ENCODE results near the gene APCDD1L. TPM values are rescaled to one million over a fixed set of nuclear protein-coding genes. Genes with fewer than 3 reads are reported as not detected.

APCDD1L gene
- polyA plus RNA-seq, 1 donor from 2014 or later, result not detected

DNA sequence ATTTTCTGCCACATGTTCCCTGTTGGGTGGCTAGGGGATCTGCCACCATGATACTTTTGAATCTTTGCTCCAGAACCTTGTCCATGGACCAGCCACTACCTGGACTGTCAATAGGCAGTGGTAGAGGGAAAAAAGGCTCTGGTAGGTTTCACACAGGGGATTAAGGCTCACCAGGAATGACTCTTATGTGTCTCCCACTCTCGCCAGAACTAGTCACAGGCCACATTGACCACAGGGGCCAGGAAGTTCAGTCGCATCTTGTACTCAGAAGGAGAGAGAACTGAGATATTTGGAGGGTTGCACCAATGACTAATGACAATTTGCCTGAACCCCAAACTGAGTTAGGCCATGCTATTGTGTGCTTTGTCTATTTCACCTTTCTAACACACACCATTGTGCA lies 23.6 kb upstream of the APCDD1L start:
- Histone ChIP-seq H3K79me2 (replicated peaks; ENCODE audit: insufficient read depth, low read length) (no peaks in the 10 kb centered on the region), H2AFZ (ENCODE audit: low read depth, low read length) (no peak overlapping the region), H3K9ac (ENCODE audit: low read length) (no peak overlapping the region), H4K20me1 (ENCODE audit: insufficient read depth) (no peaks in the 10 kb centered on the region), H3K9me2 (ENCODE audit: insufficient read depth, low read length) (no peaks in the 10 kb centered on the region), H3K27me3 (ENCODE audit: insufficient read depth, low read depth, low read length) (no peaks in the 10 kb centered on the region), H3F3A (ENCODE audit: insufficient read depth, low read length, poor library complexity, severe bottlenecking) (no peaks in the 10 kb centered on the region), H3K9me3 (ENCODE audit: low read length) (peaks cover 4% of the 10 kb centered on the region), H3K4me3 (ENCODE audit: low read length) (no peak overlapping the region), H3K4me2 (ENCODE audit: low read length) (no peak overlapping the region), H3K27ac (ENCODE audit: low read length) (no peak overlapping the region), H3K36me3 (ENCODE audit: insufficient read depth, low read length) (no peaks in the 10 kb centered on the region)
- TF ChIP-seq TAF1 (IDR thresholded peaks at IDR 0.05; ENCODE audit: low read depth) (no peak), SMC3 (conservative IDR thresholded peaks at IDR 0.05; ENCODE audit: poor library complexity) (no peak), EZH2 (IDR thresholded peaks at IDR 0.05; ENCODE audit: borderline replicate concordance, insufficient read depth, low read length, poor library complexity, severe bottlenecking) (no peak), RAD21 (conservative IDR thresholded peaks at IDR 0.05) (no peak), MXI1 (conservative IDR thresholded peaks at IDR 0.05; ENCODE audit: poor library complexity, severe bottlenecking) (no peak), POLR2AphosphoS5 (IDR thresholded peaks at IDR 0.05) (no peak), EP300 (conservative IDR thresholded peaks at IDR 0.05; ENCODE audit: poor library complexity, severe bottlenecking) (no peak)
- TF ChIP-seq, protein P1, sequence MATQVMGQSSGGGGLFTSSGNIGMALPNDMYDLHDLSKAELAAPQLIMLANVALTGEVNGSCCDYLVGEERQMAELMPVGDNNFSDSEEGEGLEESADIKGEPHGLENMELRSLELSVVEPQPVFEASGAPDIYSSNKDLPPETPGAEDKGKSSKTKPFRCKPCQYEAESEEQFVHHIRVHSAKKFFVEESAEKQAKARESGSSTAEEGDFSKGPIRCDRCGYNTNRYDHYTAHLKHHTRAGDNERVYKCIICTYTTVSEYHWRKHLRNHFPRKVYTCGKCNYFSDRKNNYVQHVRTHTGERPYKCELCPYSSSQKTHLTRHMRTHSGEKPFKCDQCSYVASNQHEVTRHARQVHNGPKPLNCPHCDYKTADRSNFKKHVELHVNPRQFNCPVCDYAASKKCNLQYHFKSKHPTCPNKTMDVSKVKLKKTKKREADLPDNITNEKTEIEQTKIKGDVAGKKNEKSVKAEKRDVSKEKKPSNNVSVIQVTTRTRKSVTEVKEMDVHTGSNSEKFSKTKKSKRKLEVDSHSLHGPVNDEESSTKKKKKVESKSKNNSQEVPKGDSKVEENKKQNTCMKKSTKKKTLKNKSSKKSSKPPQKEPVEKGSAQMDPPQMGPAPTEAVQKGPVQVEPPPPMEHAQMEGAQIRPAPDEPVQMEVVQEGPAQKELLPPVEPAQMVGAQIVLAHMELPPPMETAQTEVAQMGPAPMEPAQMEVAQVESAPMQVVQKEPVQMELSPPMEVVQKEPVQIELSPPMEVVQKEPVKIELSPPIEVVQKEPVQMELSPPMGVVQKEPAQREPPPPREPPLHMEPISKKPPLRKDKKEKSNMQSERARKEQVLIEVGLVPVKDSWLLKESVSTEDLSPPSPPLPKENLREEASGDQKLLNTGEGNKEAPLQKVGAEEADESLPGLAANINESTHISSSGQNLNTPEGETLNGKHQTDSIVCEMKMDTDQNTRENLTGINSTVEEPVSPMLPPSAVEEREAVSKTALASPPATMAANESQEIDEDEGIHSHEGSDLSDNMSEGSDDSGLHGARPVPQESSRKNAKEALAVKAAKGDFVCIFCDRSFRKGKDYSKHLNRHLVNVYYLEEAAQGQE (IDR thresholded peaks at IDR 0.05; ENCODE audit: borderline replicate concordance), result no peak

DNA sequence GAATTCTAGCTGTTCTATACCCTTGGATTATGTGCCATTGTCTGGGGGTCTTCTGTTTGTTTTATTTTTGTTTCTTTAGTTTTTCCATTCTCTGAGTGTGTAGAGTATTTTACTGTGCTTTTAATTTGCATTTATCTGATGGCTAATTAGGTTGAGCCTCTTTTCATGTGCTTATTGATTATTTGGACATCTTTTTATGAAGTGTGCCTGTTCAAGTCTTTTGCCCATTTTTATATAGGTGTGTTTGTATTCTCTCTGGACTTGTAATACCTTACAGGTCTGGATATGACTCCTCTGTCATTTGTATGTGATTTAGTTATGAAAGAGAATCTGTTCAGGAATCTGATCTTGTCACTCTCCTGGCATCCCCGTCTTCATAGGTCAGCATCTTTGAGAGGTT lies 22.6 kb upstream of the APCDD1L start:
- TF ChIP-seq SMC3 (conservative IDR thresholded peaks at IDR 0.05; ENCODE audit: poor library complexity) (no peak), EZH2 (IDR thresholded peaks at IDR 0.05; ENCODE audit: borderline replicate concordance, insufficient read depth, low read length, poor library complexity, severe bottlenecking) (no peak), EP300 (conservative IDR thresholded peaks at IDR 0.05; ENCODE audit: poor library complexity, severe bottlenecking) (no peak), RAD21 (conservative IDR thresholded peaks at IDR 0.05) (no peak), TAF1 (IDR thresholded peaks at IDR 0.05; ENCODE audit: low read depth) (no peak), POLR2AphosphoS5 (IDR thresholded peaks at IDR 0.05) (no peak), MXI1 (conservative IDR thresholded peaks at IDR 0.05; ENCODE audit: poor library complexity, severe bottlenecking) (no peak)
- TF ChIP-seq, protein P1 (IDR thresholded peaks at IDR 0.05; ENCODE audit: borderline replicate concordance), result no peak
- TF ChIP-seq, protein P2, sequence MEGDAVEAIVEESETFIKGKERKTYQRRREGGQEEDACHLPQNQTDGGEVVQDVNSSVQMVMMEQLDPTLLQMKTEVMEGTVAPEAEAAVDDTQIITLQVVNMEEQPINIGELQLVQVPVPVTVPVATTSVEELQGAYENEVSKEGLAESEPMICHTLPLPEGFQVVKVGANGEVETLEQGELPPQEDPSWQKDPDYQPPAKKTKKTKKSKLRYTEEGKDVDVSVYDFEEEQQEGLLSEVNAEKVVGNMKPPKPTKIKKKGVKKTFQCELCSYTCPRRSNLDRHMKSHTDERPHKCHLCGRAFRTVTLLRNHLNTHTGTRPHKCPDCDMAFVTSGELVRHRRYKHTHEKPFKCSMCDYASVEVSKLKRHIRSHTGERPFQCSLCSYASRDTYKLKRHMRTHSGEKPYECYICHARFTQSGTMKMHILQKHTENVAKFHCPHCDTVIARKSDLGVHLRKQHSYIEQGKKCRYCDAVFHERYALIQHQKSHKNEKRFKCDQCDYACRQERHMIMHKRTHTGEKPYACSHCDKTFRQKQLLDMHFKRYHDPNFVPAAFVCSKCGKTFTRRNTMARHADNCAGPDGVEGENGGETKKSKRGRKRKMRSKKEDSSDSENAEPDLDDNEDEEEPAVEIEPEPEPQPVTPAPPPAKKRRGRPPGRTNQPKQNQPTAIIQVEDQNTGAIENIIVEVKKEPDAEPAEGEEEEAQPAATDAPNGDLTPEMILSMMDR (IDR thresholded peaks at IDR 0.05; ENCODE audit: poor library complexity, severe bottlenecking), result no peak
- H3K9me3 ChIP-seq (ENCODE audit: low read length), result peaks cover 4% of the 10 kb centered on the region
- H3F3A ChIP-seq (ENCODE audit: insufficient read depth, low read length, poor library complexity, severe bottlenecking), result no peaks in the 10 kb centered on the region
- no peaks in the 10 kb centered on the region for H3K36me3 ChIP-seq (ENCODE audit: insufficient read depth, low read length)
- H4K20me1 ChIP-seq (ENCODE audit: insufficient read depth), result no peaks in the 10 kb centered on the region
- H3K27ac ChIP-seq (ENCODE audit: low read length), result no peak overlapping the region
- H2AFZ ChIP-seq (ENCODE audit: low read depth, low read length), result no peak overlapping the region
- H3K9me2 ChIP-seq (ENCODE audit: insufficient read depth, low read length), result no peaks in the 10 kb centered on the region
- H3K4me2 ChIP-seq (ENCODE audit: low read length), result no peak overlapping the region
- no peak overlapping the region for H3K9ac ChIP-seq (ENCODE audit: low read length)
- no peak overlapping the region for H3K4me3 ChIP-seq (ENCODE audit: low read length)
- H3K27me3 ChIP-seq (ENCODE audit: insufficient read depth, low read depth, low read length), result no peaks in the 10 kb centered on the region
- no peaks in the 10 kb centered on the region for H3K79me2 ChIP-seq (replicated peaks; ENCODE audit: insufficient read depth, low read length)

Data from neural cell (in vitro differentiated cells).